ENCODE data around the gene NXN. TPM values are rescaled to one million over a fixed set of nuclear protein-coding genes. Genes with fewer than 3 reads are reported as not detected.
"Not testable (repeated sequence)": the region's sequence is repeated elsewhere in the genome, so short reads cannot be mapped to it uniquely, and the experiment has no call there.

Gene NXN
- total RNA-seq, 1 donor from 2014 or later = 51.6 TPM

DNA sequence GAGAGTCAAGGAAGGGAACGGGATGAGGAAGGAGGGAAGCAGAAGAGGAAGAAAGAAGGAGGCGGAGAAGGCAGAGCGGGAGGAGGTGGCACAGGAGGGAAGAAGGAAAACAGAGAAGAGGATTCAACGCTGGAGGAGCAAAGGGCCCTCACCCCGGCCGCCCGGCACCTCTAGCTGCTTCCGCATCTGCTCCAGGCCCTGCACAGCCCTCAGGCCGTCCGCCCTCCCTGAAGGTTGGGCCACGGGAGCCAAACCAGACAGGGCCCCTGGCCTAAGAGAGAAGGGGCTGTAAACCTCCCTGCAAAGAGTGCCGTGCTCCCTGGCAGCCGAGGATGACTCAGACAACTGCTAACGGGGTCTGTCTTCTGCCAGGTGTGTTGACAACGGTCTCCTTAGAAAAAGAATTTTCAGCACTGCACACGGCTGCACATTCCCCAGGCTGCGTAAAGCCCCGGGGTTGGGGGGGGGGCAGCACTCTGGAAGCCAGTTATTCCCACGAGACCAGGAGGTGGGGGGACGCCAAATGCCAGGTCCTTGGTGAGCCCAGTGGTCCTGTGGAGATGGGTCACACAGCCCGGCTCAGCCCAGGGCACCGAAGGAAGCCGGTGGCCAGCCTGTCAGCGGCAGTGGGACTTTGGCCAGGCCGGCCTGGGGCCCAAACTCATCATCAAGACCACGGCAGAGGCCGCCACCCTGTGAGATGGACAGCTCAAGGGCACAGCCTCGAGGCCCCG lies 168.4 kb downstream of the NXN start:
- no peak for DNase-seq (ENCODE audit: extremely low spot score in 2 of 2)
- Histone ChIP-seq H3K4me1 (no peaks in the 10 kb centered on the region), H3K27me3 (no peaks in the 10 kb centered on the region), H3K4me3 (no peak overlapping the region), H3K9me3 (no peaks in the 10 kb centered on the region), H3K36me3 (peaks cover 0 to 23% of the 10 kb centered on the region in 2 donors), H3K27ac (no peak overlapping the region)
- intact Hi-C loops (cut with DNase I) = no loop called here
- TF ChIP-seq, protein P1, sequence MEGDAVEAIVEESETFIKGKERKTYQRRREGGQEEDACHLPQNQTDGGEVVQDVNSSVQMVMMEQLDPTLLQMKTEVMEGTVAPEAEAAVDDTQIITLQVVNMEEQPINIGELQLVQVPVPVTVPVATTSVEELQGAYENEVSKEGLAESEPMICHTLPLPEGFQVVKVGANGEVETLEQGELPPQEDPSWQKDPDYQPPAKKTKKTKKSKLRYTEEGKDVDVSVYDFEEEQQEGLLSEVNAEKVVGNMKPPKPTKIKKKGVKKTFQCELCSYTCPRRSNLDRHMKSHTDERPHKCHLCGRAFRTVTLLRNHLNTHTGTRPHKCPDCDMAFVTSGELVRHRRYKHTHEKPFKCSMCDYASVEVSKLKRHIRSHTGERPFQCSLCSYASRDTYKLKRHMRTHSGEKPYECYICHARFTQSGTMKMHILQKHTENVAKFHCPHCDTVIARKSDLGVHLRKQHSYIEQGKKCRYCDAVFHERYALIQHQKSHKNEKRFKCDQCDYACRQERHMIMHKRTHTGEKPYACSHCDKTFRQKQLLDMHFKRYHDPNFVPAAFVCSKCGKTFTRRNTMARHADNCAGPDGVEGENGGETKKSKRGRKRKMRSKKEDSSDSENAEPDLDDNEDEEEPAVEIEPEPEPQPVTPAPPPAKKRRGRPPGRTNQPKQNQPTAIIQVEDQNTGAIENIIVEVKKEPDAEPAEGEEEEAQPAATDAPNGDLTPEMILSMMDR (IDR thresholded peaks at IDR 0.05) = no peak
- TF ChIP-seq POLR2AphosphoS5 (IDR thresholded peaks at IDR 0.05; ENCODE audit: insufficient read depth in 1 of 2, low read depth in 1 of 2) (no peak), POLR2A (IDR thresholded peaks at IDR 0.05) (no peak)

DNA sequence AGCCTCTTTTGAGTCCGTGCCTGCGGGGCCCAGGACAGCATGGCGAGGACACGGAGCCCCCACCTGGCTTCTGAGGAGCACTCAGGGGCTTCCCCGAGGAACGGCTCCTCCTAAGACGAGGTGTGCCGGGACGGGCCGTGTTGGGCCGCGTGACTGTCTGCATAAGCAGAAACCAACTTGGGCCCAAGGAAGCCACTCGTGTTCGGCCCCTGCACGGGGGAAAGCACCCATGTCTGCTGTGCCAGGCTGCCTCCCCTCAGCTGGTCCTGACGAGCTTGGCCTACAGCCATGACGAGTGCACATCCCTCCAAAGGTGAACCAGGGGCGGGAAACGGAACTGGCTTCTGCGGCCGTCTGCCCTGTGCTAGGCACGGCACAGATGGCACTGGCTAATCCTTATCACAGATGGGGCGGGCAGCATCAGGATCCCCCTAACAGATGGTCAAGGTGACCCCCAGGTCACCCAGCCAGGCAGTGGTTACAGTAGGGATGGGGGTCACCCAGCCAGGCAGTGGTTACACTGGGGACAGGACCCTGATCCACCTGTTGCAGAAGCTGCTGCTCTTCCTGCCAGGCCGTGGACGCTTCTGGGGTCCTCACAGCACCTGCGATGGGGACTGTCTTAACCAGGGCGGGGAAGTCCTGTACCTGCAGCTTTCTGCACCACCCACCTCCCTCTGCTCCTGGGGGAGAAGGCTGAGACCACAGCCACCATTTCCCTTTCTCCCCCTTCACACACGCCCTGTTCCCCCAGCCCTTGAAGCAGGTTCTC lies 171.9 kb downstream of the NXN start:
- Histone ChIP-seq H3K27me3 (no peaks in the 10 kb centered on the region), H3K4me3 (no peak overlapping the region), H3K9me3 (no peaks in the 10 kb centered on the region), H3K36me3 (peaks cover 0 to 20% of the 10 kb centered on the region in 2 donors), H3K27ac (no peak overlapping the region), H3K4me1 (no peaks in the 10 kb centered on the region)
- no peak for DNase-seq (ENCODE audit: extremely low spot score in 2 of 2)
- intact Hi-C loops (cut with DNase I) = no loop called here
- TF ChIP-seq, protein P1 (IDR thresholded peaks at IDR 0.05) = no peak
- TF ChIP-seq POLR2A (IDR thresholded peaks at IDR 0.05) (no peak), POLR2AphosphoS5 (IDR thresholded peaks at IDR 0.05; ENCODE audit: insufficient read depth in 1 of 2, low read depth in 1 of 2) (no peak)

DNA sequence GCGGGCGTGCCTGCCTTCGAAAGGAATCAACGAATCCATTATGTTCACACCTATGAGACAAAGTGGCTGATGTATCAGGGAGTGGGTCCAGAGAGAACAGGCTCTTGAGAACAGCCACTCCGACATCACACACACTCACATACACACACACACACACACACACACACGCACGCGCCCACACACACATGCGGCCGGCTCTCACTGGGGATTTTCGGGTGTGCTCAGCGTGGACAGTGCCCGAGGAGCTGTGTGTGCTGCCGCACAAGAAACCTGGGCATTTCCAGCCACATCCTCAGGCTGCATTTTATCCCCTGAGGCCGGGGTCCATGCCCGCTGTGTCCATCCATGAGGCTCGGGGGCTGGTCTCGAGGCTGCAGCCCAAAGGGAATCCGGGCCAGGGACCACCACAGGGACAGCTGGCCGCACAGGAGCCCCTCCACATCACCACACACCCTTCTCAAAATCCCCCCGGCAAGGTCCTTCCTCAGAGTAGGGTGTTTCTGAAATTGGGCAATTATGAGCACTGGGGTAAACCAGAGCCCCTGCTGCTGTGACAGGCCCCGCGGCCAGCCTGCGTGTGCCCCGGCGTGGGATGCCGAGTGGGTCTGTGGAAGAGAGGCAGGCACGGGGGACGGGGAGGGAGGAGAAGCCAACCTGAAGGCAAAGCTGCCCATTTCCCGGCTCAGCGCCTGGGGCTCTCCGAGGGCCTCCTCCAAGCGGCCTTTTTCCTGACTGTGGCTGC lies 172.6 kb downstream of the NXN start:
- TF ChIP-seq, protein P1 (IDR thresholded peaks at IDR 0.05) = no peak
- TF ChIP-seq POLR2AphosphoS5 (IDR thresholded peaks at IDR 0.05; ENCODE audit: insufficient read depth in 1 of 2, low read depth in 1 of 2) (no peak), POLR2A (IDR thresholded peaks at IDR 0.05) (no peak)
- intact Hi-C loops (cut with DNase I) = no loop called here
- Histone ChIP-seq H3K9me3 (no peaks in the 10 kb centered on the region), H3K4me3 (no peak overlapping the region), H3K36me3 (peaks cover 0 to 21% of the 10 kb centered on the region in 2 donors), H3K27ac (no peak overlapping the region), H3K27me3 (no peaks in the 10 kb centered on the region), H3K4me1 (no peaks in the 10 kb centered on the region)
- DNase-seq (ENCODE audit: extremely low spot score in 2 of 2) = no peak

DNA sequence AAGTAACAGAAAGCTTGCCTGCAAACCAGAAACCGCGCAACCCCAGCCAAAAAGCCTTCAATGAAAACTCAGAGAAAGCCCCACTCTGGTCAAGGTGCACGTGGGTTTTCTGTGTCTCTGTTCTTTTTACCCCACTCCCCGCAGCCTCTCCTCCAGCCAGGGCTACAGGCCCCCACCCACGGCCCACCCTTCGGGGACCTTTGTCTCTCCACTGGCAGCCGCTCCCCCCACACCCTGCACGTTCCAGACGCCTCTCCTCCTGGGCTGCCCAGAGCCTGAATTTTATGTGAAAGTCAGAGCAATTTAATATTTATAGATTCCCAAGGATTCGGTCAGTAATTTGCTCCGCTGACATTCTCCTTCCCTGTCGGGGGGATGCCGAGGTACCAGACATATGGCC lies 173.2 kb downstream of the NXN start:
- DNase-seq (ENCODE audit: extremely low spot score in 2 of 2) = no peak
- intact Hi-C loops (cut with DNase I) = no loop called here
- Histone ChIP-seq H3K9me3 (no peaks in the 10 kb centered on the region), H3K27me3 (no peaks in the 10 kb centered on the region), H3K27ac (no peak overlapping the region), H3K4me3 (no peak overlapping the region), H3K4me1 (no peaks in the 10 kb centered on the region), H3K36me3 (peaks cover 0 to 21% of the 10 kb centered on the region in 2 donors)
- TF ChIP-seq POLR2A (IDR thresholded peaks at IDR 0.05) (no peak), POLR2AphosphoS5 (IDR thresholded peaks at IDR 0.05; ENCODE audit: insufficient read depth in 1 of 2, low read depth in 1 of 2) (no peak)
- TF ChIP-seq, protein P1 (IDR thresholded peaks at IDR 0.05) = no peak

DNA sequence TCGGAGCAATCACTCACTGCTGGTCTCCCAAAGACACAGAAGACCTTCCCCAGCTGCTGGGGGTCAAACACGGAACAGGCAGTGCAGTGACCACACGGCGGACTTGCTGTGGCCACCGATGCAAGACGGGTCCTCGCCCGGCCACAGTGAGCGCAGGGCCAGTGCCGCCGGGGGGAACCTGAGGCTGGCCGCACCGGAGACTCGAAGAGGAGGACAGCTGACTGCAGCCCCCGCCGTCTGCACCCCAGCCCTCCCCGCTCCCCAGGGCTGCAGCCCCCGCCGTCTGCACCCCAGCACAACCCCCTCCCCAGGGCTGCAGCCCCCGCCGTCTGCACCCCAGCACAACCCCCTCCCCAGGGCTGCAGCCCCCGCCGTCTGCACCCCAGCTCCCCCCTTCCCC lies 173.7 kb downstream of the NXN start:
- H3K27ac ChIP-seq; H3K4me1 ChIP-seq; intact Hi-C loops (cut with DNase I); H3K9me3 ChIP-seq; DNase-seq (ENCODE audit: extremely low spot score in 2 of 2); H3K4me3 ChIP-seq; H3K27me3 ChIP-seq: not testable (repeated sequence)
- H3K36me3 ChIP-seq = peaks cover 0 to 21% of the 10 kb centered on the region in 2 donors
